Adrenal gland (tissue), 5 donors: ENCODE measurements around the gene PARP12.

Experiments
- CTCF ChIP-seq, 6 experiments: fragments of 450-650 bp in 4 of 6; fragments of 200-600 bp in 2 of 6; sonication (generic) in 1 of 6; IDR thresholded peaks; 1 replicate in 5 of 6; 2 replicates in 1 of 6; pipeline versions ENCODE4 v1.5.1 to v1.8.0; 2016 to 2021; ENCODE audit warnings: antibody characterized with exemption in 6 of 6, mild to moderate bottlenecking in 2 of 6, moderate library complexity in 1 of 6
- POLR2A ChIP-seq, 2 donors: fragments of 450-650 bp; IDR thresholded peaks; one replicate each; pipeline ENCODE4 v1.6.1; 2017; ENCODE audit warnings: antibody characterized with exemption in 2 of 2, mild to moderate bottlenecking in 2 of 2, moderate library complexity in 1 of 2
- donor health status: DM: no; HTN: no; CAD: no.

GRCh38 chr7:140005754-140006503, 56.8 kb downstream of the PARP12 start:
- peak in 3 of 6 experiments; percentile 18 to 22 (median 20) for TF ChIP-seq CTCF (IDR thresholded peaks at IDR 0.05)
- TF ChIP-seq POLR2A (IDR thresholded peaks at IDR 0.05): no peak
